Measurements from ENCODE around the gene MEPCE.

MEPCE gene

DNA sequence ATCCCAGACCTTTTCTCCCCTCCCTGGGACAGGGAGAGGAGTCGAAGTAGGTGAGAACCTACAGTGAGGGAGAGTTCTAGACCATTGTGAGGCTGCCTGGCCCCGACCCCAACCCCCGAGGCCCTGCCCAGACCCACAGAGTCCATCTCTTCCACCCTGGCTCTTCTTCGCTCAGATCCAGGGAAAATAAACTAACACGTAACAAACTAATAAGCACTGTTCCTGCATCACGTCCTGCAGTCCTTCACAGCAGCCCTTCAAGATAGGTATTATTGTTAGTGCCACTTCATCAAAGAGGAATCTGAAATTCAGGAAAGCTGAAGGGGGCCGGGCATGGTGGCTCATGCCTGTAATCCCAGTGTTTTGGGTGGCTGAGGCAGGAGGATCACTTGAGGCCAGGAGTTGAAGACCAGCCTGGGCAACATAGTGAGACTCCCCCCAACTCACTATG is 34.6 kb downstream of the MEPCE start, which contains the start of gene SPACDR:
SPACDR (minus strand) TSS at position 51 of the 451 bp plus-strand sequence. CDS start 235 bp downstream, outside the sequence.
- Histone ChIP-seq H2AFZ (ENCODE audit: insufficient read depth, low read length, poor library complexity) (no peak within 1 kb of the TSS), H2BK5ac (ENCODE audit: low read depth, low read length, poor library complexity) (no peak within 1 kb of the TSS), H3K23ac (ENCODE audit: low read length) (no peak within 1 kb of the TSS), H3K27me3 (ENCODE audit: insufficient read depth, low read length) (no peaks in the 10 kb centered on the region), H3K4me2 (ENCODE audit: low read length) (no peak within 1 kb of the TSS), H4K91ac (ENCODE audit: low read depth, low read length) (no peak within 1 kb of the TSS), H2BK12ac (ENCODE audit: low read length) (no peak within 1 kb of the TSS), H2BK120ac (ENCODE audit: insufficient read depth, low read length, poor library complexity) (no peak within 1 kb of the TSS), H3K9me3 (ENCODE audit: insufficient read depth, low read depth, low read length) (peaks cover 2% of the 10 kb centered on the region), H4K12ac (ENCODE audit: low read depth, low read length) (no peak within 1 kb of the TSS), H3K18ac (ENCODE audit: low read length) (no peak within 1 kb of the TSS), H3K14ac (ENCODE audit: low read length) (no peak within 1 kb of the TSS), H3K9ac (ENCODE audit: low read length) (no peak within 1 kb of the TSS), H3K27ac (ENCODE audit: low read depth, low read length) (no peak within 1 kb of the TSS), H3K79me2 (ENCODE audit: control insufficient read depth, insufficient read depth, low read length, poor library complexity) (no peaks in the 10 kb centered on the region), H4K8ac (ENCODE audit: low read depth, low read length) (no peak within 1 kb of the TSS), H3K4me3 (ENCODE audit: low read depth, low read length) (no peak within 1 kb of the TSS), H3K4me1 (ENCODE audit: control insufficient read depth in 1 of 2, insufficient read depth in 2 of 2, low read length in 2 of 2) (no peaks in the 10 kb centered on the region), H3K79me1 (ENCODE audit: low read length) (no peaks in the 10 kb centered on the region), H3K36me3 (ENCODE audit: control insufficient read depth in 1 of 2, insufficient read depth in 2 of 2, low read length in 2 of 2) (peaks cover 8 to 18% of the 10 kb centered on the region in 2 experiments), H2AK5ac (ENCODE audit: low read length) (no peak within 1 kb of the TSS), H3K4ac (ENCODE audit: low read depth, low read length) (no peak within 1 kb of the TSS)
- no CpG with 5 or more reads among the region's 7 CpGs for WGBS (ENCODE audit: extremely low coverage, insufficient coverage, insufficient read length)
- DNase-seq: no peak

DNA sequence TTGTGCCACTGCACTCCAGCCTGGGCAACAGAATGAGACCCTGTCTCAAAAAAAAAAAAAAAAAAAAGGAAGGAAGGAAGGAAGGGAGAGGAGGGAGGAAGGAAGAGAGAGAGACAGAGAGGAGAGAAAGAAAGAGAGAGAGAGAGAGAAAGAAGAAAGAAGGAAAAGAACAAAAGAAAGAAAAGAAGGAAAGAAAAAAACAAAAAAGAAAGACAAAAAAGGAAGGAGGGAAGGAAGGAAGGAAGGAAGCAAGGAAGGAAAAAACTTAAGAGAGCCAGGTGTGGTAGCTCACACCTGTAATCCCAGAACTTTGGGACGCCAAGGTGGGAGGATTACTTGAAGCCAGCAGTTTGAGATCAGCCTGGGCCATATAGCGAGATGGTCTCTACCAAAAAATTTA is 35.2 kb downstream of the MEPCE start:
- Histone ChIP-seq H3K79me2 (ENCODE audit: control insufficient read depth, insufficient read depth, low read length, poor library complexity) (no peaks in the 10 kb centered on the region), H3K9me3 (ENCODE audit: insufficient read depth, low read depth, low read length) (peaks cover 2% of the 10 kb centered on the region), H4K12ac (ENCODE audit: low read depth, low read length) (no peak overlapping the region), H3K14ac (ENCODE audit: low read length) (no peak overlapping the region), H3K23ac (ENCODE audit: low read length) (no peak overlapping the region), H2AK5ac (ENCODE audit: low read length) (no peak overlapping the region), H3K4ac (ENCODE audit: low read depth, low read length) (no peak overlapping the region), H3K4me1 (ENCODE audit: control insufficient read depth in 1 of 2, insufficient read depth in 2 of 2, low read length in 2 of 2) (no peaks in the 10 kb centered on the region), H2BK120ac (ENCODE audit: insufficient read depth, low read length, poor library complexity) (no peak overlapping the region), H3K4me2 (ENCODE audit: low read length) (no peak overlapping the region), H2AFZ (ENCODE audit: insufficient read depth, low read length, poor library complexity) (no peak overlapping the region), H3K9ac (ENCODE audit: low read length) (no peak overlapping the region), H3K18ac (ENCODE audit: low read length) (no peak overlapping the region), H4K8ac (ENCODE audit: low read depth, low read length) (no peak overlapping the region), H3K79me1 (ENCODE audit: low read length) (no peaks in the 10 kb centered on the region), H3K27me3 (ENCODE audit: insufficient read depth, low read length) (no peaks in the 10 kb centered on the region), H3K4me3 (ENCODE audit: low read depth, low read length) (no peak overlapping the region), H4K91ac (ENCODE audit: low read depth, low read length) (no peak overlapping the region), H3K27ac (ENCODE audit: low read depth, low read length) (no peak overlapping the region), H2BK12ac (ENCODE audit: low read length) (no peak overlapping the region), H3K36me3 (ENCODE audit: control insufficient read depth in 1 of 2, insufficient read depth in 2 of 2, low read length in 2 of 2) (peaks cover 8 to 18% of the 10 kb centered on the region in 2 experiments), H2BK5ac (ENCODE audit: low read depth, low read length, poor library complexity) (no peak overlapping the region)
- DNase-seq: no peak
- WGBS (ENCODE audit: extremely low coverage, insufficient coverage, insufficient read length): no CpG with 5 or more reads among the region's 2 CpGs

DNA sequence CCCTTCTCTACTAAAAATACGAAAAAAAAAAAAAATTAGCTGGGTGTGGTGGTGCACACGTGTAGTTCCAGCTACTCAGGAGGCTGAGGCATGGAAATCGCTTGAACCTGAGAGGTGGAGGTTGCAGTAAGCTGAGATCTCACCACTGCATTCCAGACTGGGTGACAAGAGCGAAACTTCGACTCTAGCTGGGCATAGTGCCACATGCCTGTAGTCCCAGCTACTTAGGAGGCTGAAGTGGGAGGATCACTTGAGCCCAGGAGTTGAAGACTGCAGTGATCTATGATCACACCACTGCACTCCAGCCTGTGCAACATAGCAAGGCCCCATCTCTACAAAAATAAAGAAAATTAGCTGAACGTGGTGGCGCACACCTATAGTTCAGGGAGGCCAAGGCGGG is 35.7 kb downstream of the MEPCE start:
- Histone ChIP-seq H3K4me1 (ENCODE audit: control insufficient read depth in 1 of 2, insufficient read depth in 2 of 2, low read length in 2 of 2) (no peaks in the 10 kb centered on the region), H4K91ac (ENCODE audit: low read depth, low read length) (no peak overlapping the region), H3K79me2 (ENCODE audit: control insufficient read depth, insufficient read depth, low read length, poor library complexity) (no peaks in the 10 kb centered on the region), H3K23ac (ENCODE audit: low read length) (no peak overlapping the region), H4K12ac (ENCODE audit: low read depth, low read length) (no peak overlapping the region), H2BK120ac (ENCODE audit: insufficient read depth, low read length, poor library complexity) (no peak overlapping the region), H2BK5ac (ENCODE audit: low read depth, low read length, poor library complexity) (no peak overlapping the region), H3K14ac (ENCODE audit: low read length) (no peak overlapping the region), H3K27me3 (ENCODE audit: insufficient read depth, low read length) (no peaks in the 10 kb centered on the region), H3K9me3 (ENCODE audit: insufficient read depth, low read depth, low read length) (peaks cover 2% of the 10 kb centered on the region), H3K4me2 (ENCODE audit: low read length) (no peak overlapping the region), H3K36me3 (ENCODE audit: control insufficient read depth in 1 of 2, insufficient read depth in 2 of 2, low read length in 2 of 2) (peaks cover 8 to 19% of the 10 kb centered on the region in 2 experiments), H3K4ac (ENCODE audit: low read depth, low read length) (no peak overlapping the region), H2AK5ac (ENCODE audit: low read length) (no peak overlapping the region), H4K8ac (ENCODE audit: low read depth, low read length) (no peak overlapping the region), H3K9ac (ENCODE audit: low read length) (no peak overlapping the region), H3K79me1 (ENCODE audit: low read length) (no peaks in the 10 kb centered on the region), H3K4me3 (ENCODE audit: low read depth, low read length) (no peak overlapping the region), H2BK12ac (ENCODE audit: low read length) (no peak overlapping the region), H3K18ac (ENCODE audit: low read length) (no peak overlapping the region), H3K27ac (ENCODE audit: low read depth, low read length) (no peak overlapping the region), H2AFZ (ENCODE audit: insufficient read depth, low read length, poor library complexity) (no peak overlapping the region)
- DNase-seq: no peak
- WGBS (ENCODE audit: extremely low coverage, insufficient coverage, insufficient read length): no CpG with 5 or more reads among the region's 8 CpGs

DNA sequence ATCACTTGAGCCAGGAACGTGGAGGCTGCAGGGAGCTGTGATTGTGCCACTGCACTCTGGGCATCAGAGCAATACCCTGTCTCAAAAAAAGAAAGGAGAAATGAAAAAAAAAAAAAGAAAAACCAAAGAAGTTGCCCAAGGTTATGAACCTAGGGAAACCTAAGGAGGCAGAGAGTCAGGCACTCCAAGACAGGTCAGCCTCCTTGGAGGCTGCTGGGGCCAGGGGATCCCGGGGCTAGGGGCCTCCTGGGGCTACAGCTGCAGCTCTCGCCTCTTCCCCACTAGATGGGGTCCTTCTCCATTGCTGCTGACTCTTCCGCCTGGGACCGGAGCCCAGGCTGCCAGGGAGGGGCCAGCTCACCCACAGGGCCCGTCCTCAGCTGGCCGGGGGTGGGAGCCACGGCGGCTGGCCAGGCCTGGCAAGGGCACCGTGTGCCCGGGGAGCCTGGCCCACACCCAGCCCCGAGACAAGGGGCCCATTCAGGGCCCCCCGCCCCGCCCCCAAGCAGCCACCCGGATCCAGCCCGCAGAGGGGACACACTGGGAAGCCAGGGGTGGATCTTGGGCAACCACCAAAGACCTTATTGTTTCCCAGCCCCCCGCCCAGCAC is 36.2 kb downstream of the MEPCE start:
- H3K4me1 ChIP-seq (ENCODE audit: control insufficient read depth in 1 of 2, insufficient read depth in 2 of 2, low read length in 2 of 2): no peaks in the 10 kb centered on the region
- no peak overlapping the region for H3K23ac ChIP-seq (ENCODE audit: low read length)
- no peak overlapping the region for H4K12ac ChIP-seq (ENCODE audit: low read depth, low read length)
- H3K4me3 ChIP-seq (ENCODE audit: low read depth, low read length): no peak overlapping the region
- H2BK12ac ChIP-seq (ENCODE audit: low read length): no peak overlapping the region
- no CpG with 5 or more reads among the region's 17 CpGs for WGBS (ENCODE audit: extremely low coverage, insufficient coverage, insufficient read length)
- H3K36me3 ChIP-seq (ENCODE audit: control insufficient read depth in 1 of 2, insufficient read depth in 2 of 2, low read length in 2 of 2): peaks cover 13 to 23% of the 10 kb centered on the region in 2 experiments
- no peak overlapping the region for H3K4ac ChIP-seq (ENCODE audit: low read depth, low read length)
- no peaks in the 10 kb centered on the region for H3K27me3 ChIP-seq (ENCODE audit: insufficient read depth, low read length)
- H4K91ac ChIP-seq (ENCODE audit: low read depth, low read length): no peak overlapping the region
- H2BK120ac ChIP-seq (ENCODE audit: insufficient read depth, low read length, poor library complexity): no peak overlapping the region
- no peak for DNase-seq
- peak overlapping the region; percentile 16 for H3K4me2 ChIP-seq (ENCODE audit: low read length)
- H3K9me3 ChIP-seq (ENCODE audit: insufficient read depth, low read depth, low read length): peaks cover 2% of the 10 kb centered on the region
- no peak overlapping the region for H3K14ac ChIP-seq (ENCODE audit: low read length)
- no peak overlapping the region for H3K18ac ChIP-seq (ENCODE audit: low read length)
- no peaks in the 10 kb centered on the region for H3K79me2 ChIP-seq (ENCODE audit: control insufficient read depth, insufficient read depth, low read length, poor library complexity)
- no peak overlapping the region for H2BK5ac ChIP-seq (ENCODE audit: low read depth, low read length, poor library complexity)
- H3K9ac ChIP-seq (ENCODE audit: low read length): no peak overlapping the region
- no peak overlapping the region for H4K8ac ChIP-seq (ENCODE audit: low read depth, low read length)
- no peaks in the 10 kb centered on the region for H3K79me1 ChIP-seq (ENCODE audit: low read length)
- H2AFZ ChIP-seq (ENCODE audit: insufficient read depth, low read length, poor library complexity): no peak overlapping the region
- no peak overlapping the region for H2AK5ac ChIP-seq (ENCODE audit: low read length)
- no peak overlapping the region for H3K27ac ChIP-seq (ENCODE audit: low read depth, low read length)
